K562 (cell line): ENCODE results near the gene HDAC1. TPM values are rescaled to one million over a fixed set of nuclear protein-coding genes. Genes with fewer than 3 reads are reported as not detected.

Source experiments
- BDP1 ChIP-seq: IDR thresholded peaks from 3 replicates; pipeline ENCODE4 v1.6.1; 2011; ENCODE audit not compliant: insufficient read length, insufficient read depth
- ESRRB ChIP-seq: fragments of 250-450 bp; sonication (Bioruptor Pico); IDR thresholded peaks from 2 replicates; pipeline ENCODE4 v1.5.0; 2020; ENCODE audit warnings: mild to moderate bottlenecking, moderate library complexity, borderline replicate concordance
- HIVEP1 ChIP-seq: fragments of 250-450 bp; sonication (Bioruptor Pico); IDR thresholded peaks from 2 replicates; pipeline ENCODE4 v1.4.0; 2020; ENCODE audit warnings: mild to moderate bottlenecking
- IRF2 ChIP-seq: sonication (generic); formaldehyde crosslinking; IDR thresholded peaks from 2 replicates; pipeline ENCODE4 v1.8.1; 2022; ENCODE audit warnings: mild to moderate bottlenecking, missing genetic modification reagents
- MEF2A ChIP-seq: IDR thresholded peaks from 2 replicates; pipeline ENCODE4 v1.6.1; 2011; ENCODE audit warnings: low read depth, mild to moderate bottlenecking, low read length, moderate library complexity; ENCODE audit not compliant: control insufficient read depth
- MIER1 ChIP-seq: fragments of 450-650 bp; IDR thresholded peaks from 2 replicates; pipeline ENCODE4 v1.6.1; 2016; ENCODE audit warnings: antibody characterized with exemption, mild to moderate bottlenecking, low read depth
- MXI1 ChIP-seq: IDR thresholded peaks from 2 replicates; pipeline ENCODE4 v1.6.1; 2011; ENCODE audit warnings: low read depth, mild to moderate bottlenecking, improper control_type of control experiment, low read length
- NFATC3 ChIP-seq: fragments of 450-650 bp; IDR thresholded peaks from 2 replicates; pipeline ENCODE4 v1.6.1; 2017; ENCODE audit warnings: mild to moderate bottlenecking
- NFYB ChIP-seq: IDR thresholded peaks from 2 replicates; pipeline ENCODE4 v1.6.1; 2011; ENCODE audit warnings: mild to moderate bottlenecking, moderate library complexity; ENCODE audit not compliant: insufficient read length; ENCODE audit errors: extremely low read depth
- OTX1 ChIP-seq: fragments of 450-650 bp; formaldehyde crosslinking; IDR thresholded peaks from 2 replicates; pipeline ENCODE4 v1.4.0; 2022; ENCODE audit warnings: mild to moderate bottlenecking
- PHTF2 ChIP-seq: fragments of 250-450 bp; sonication (Bioruptor Pico); IDR thresholded peaks from 2 replicates; pipeline ENCODE4 v1.5.0; 2021; ENCODE audit warnings: mild to moderate bottlenecking
- RBM15 ChIP-seq: fragments of 200-400 bp; formaldehyde crosslinking; IDR thresholded peaks from 2 replicates; pipeline ENCODE4 v1.6.1; 2018; ENCODE audit warnings: mild to moderate bottlenecking, low read length, moderate library complexity; ENCODE audit not compliant: insufficient read depth
- SMAD4 ChIP-seq: fragments of 250-450 bp; sonication (Bioruptor Pico); conservative IDR thresholded peaks from 2 replicates; pipeline ENCODE4 v1.8.0; 2021; ENCODE audit warnings: inconsistent platforms, mild to moderate bottlenecking, moderate library complexity
- SREBF1 ChIP-seq: fragments of 150-350 bp; IDR thresholded peaks from 2 replicates; pipeline ENCODE4 v1.6.1; 2014; ENCODE audit warnings: antibody characterized with exemption, low read depth, low read length, borderline replicate concordance
- TBL1XR1 ChIP-seq, 2 experiments: IDR thresholded peaks; 2 replicates each; pipeline ENCODE4 v1.6.1; 2012; ENCODE audit warnings: improper control_type of control experiment in 2 of 2, low read length in 2 of 2, mild to moderate bottlenecking in 1 of 2
- TRIM24 ChIP-seq, 2 experiments: fragments of 450-650 bp; IDR thresholded peaks; 2 replicates each; pipeline ENCODE4 v1.6.1; 2016
- ZBED1 ChIP-seq: IDR thresholded peaks from 2 replicates; pipeline ENCODE4 v1.6.1; 2014
- ZC3H8 ChIP-seq: fragments of 450-650 bp; IDR thresholded peaks from 2 replicates; pipeline ENCODE4 v1.6.1; 2017
- ZNF146 ChIP-seq: IDR thresholded peaks from one replicate; pipeline ENCODE4 v1.6.1; 2018; ENCODE audit warnings: missing compliant biosample characterization; ENCODE audit not compliant: unreplicated experiment
- ZNF253 ChIP-seq: fragments of 250-450 bp; sonication (Bioruptor Pico); conservative IDR thresholded peaks from 2 replicates; pipeline ENCODE4 v1.6.1; 2021; ENCODE audit warnings: mild to moderate bottlenecking
- polyA plus RNA-seq, 8 experiments: library from polyadenylated mRNA; depleted of rRNA in 4 of 8; stranded (reverse) in 5 of 8; unstranded in 3 of 8; fragments of >200 nt; fragmentation: Nextera tagmentation in 2 of 8; fragmentation: Illumina TruSeq in 1 of 8; extraction: Ambion mirVana in 2 of 8; extraction: Trizol in 1 of 8; gene quantifications; 2 replicates each; pipeline versions ENCODE4 v1.2.1 to v1.2.3, GENCODE V29; 2011 to 2014; ENCODE audit warnings: inconsistent platforms in 1 of 8, missing spikeins in 1 of 8
- total RNA-seq, 7 experiments: library from RNA; depleted of rRNA in 6 of 7; stranded (reverse); fragments of >200 nt in 6 of 7; fragmentation: Illumina TruSeq in 2 of 7; extraction: Trizol in 2 of 7; gene quantifications; 2 replicates each; pipeline versions ENCODE4 v1.2.1 to v1.2.3, GENCODE V29; 2011 to 2021; ENCODE audit warnings: low replicate concordance in 1 of 7
- TF ChIP-seq, protein P1 (sequence below): fragments of 450-650 bp; IDR thresholded peaks from 2 replicates; pipeline ENCODE4 v1.6.1; 2017; ENCODE audit warnings: antibody characterized with exemption
- TF ChIP-seq, protein P2 (sequence below), 2 experiments: IDR thresholded peaks; 2 replicates each; pipeline ENCODE4 v1.6.1; 2012; ENCODE audit warnings: improper control_type of control experiment in 2 of 2, low read depth in 2 of 2, low read length in 2 of 2, borderline replicate concordance in 1 of 2
- TF ChIP-seq, protein P3 (sequence below): fragments of 450-650 bp; IDR thresholded peaks from 2 replicates; pipeline ENCODE4 v1.7.0; 2016; ENCODE audit warnings: borderline replicate concordance

The HDAC1 gene
- total and polyA plus RNA-seq, 9 of the 15 experiments (the other 6 are each of a cell fraction or from before 2014, with no cell fraction given): 169 to 384 (median 193) TPM

DNA sequence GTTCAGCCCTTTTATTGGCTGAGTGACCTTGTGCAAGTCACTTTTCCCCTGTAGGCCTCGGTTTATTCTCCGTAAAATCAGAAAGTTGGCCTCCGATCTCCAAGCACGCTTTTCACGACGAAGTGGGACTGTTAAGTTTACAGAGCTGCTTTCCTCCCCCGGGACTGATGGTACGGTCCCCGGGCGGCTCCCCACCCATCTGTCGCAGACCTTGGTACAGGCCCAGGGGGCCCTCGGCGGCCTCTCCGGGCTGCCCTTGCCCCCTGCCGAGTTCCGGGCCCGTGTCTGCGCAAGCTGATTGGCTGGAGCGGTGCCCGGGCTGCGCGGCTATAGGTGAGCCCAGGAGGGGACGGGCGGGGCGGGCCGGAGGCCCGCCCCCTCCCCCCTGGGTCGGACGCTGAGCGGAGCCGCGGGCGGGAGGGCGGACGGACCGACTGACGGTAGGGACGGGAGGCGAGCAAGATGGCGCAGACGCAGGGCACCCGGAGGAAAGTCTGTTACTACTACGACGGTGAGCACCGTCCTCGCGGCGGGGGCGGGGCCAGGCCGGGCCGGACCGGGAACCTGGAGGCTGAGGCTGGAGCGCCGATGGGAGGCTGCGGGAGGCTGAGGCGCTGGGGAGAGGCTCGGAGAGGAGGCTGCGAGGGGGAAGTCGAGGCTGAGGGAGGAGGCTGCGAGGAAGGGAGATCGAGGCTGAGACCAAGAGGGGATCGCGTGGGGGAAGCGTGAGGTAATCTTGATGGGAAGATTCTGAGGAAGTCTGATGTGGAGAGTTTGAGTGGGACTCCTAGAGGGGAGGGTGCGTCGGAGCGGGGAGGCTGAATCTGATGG lies at the start of gene HDAC1 (continued):
- TF ChIP-seq MXI1: no peak
- TF ChIP-seq, protein P1, sequence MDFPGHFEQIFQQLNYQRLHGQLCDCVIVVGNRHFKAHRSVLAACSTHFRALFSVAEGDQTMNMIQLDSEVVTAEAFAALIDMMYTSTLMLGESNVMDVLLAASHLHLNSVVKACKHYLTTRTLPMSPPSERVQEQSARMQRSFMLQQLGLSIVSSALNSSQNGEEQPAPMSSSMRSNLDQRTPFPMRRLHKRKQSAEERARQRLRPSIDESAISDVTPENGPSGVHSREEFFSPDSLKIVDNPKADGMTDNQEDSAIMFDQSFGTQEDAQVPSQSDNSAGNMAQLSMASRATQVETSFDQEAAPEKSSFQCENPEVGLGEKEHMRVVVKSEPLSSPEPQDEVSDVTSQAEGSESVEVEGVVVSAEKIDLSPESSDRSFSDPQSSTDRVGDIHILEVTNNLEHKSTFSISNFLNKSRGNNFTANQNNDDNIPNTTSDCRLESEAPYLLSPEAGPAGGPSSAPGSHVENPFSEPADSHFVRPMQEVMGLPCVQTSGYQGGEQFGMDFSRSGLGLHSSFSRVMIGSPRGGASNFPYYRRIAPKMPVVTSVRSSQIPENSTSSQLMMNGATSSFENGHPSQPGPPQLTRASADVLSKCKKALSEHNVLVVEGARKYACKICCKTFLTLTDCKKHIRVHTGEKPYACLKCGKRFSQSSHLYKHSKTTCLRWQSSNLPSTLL: peak; percentile 78; the same call in 1 of the 2 replicates
- no peak for TF ChIP-seq ZNF146 (CRISPR knock-in tag)
- TF ChIP-seq MIER1: no peak
- TF ChIP-seq SMAD4: 0 out of 2 replicates have a peak, but pooled peaks have one; percentile 50
- no peak for TF ChIP-seq IRF2 (CRISPR knock-in tag)
- no peak for TF ChIP-seq ZBED1
- TF ChIP-seq MEF2A: no peak
- TF ChIP-seq SREBF1: peak; percentile 93
- TF ChIP-seq, protein P2, sequence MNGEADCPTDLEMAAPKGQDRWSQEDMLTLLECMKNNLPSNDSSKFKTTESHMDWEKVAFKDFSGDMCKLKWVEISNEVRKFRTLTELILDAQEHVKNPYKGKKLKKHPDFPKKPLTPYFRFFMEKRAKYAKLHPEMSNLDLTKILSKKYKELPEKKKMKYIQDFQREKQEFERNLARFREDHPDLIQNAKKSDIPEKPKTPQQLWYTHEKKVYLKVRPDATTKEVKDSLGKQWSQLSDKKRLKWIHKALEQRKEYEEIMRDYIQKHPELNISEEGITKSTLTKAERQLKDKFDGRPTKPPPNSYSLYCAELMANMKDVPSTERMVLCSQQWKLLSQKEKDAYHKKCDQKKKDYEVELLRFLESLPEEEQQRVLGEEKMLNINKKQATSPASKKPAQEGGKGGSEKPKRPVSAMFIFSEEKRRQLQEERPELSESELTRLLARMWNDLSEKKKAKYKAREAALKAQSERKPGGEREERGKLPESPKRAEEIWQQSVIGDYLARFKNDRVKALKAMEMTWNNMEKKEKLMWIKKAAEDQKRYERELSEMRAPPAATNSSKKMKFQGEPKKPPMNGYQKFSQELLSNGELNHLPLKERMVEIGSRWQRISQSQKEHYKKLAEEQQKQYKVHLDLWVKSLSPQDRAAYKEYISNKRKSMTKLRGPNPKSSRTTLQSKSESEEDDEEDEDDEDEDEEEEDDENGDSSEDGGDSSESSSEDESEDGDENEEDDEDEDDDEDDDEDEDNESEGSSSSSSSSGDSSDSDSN (IDR thresholded peaks at IDR 0.05; ENCODE audit: borderline replicate concordance in 1 of 2, low read depth in 2 of 2, low read length in 2 of 2): peak; percentile 60 to 88; a peak in 1 of 4 replicates
- no peak for TF ChIP-seq BDP1
- no peak; a peak in 1 of 4 replicates for TF ChIP-seq TBL1XR1 (IDR thresholded peaks at IDR 0.05; ENCODE audit: low read length in 2 of 2)
- TF ChIP-seq NFYB: peak; percentile 93
- TF ChIP-seq OTX1 (CRISPR knock-in tag): peak; percentile 92
- TF ChIP-seq TRIM24 (IDR thresholded peaks at IDR 0.05): peak in 1 of 2 experiments; percentile 84; a peak in 2 of 4 replicates
- TF ChIP-seq RBM15: no peak
- TF ChIP-seq ZNF253 (CRISPR knock-in tag): no peak
- no peak for TF ChIP-seq ZC3H8
- TF ChIP-seq PHTF2 (CRISPR knock-in tag): no peak
- TF ChIP-seq HIVEP1 (CRISPR knock-in tag): no peak; the same call in 1 of the 2 replicates
- 0 out of 2 replicates have a peak, but pooled peaks have one; percentile 46 for TF ChIP-seq ESRRB (CRISPR knock-in tag)
- TF ChIP-seq, protein P3, sequence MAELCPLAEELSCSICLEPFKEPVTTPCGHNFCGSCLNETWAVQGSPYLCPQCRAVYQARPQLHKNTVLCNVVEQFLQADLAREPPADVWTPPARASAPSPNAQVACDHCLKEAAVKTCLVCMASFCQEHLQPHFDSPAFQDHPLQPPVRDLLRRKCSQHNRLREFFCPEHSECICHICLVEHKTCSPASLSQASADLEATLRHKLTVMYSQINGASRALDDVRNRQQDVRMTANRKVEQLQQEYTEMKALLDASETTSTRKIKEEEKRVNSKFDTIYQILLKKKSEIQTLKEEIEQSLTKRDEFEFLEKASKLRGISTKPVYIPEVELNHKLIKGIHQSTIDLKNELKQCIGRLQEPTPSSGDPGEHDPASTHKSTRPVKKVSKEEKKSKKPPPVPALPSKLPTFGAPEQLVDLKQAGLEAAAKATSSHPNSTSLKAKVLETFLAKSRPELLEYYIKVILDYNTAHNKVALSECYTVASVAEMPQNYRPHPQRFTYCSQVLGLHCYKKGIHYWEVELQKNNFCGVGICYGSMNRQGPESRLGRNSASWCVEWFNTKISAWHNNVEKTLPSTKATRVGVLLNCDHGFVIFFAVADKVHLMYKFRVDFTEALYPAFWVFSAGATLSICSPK: peak; percentile 97; the same call in 1 of the 2 replicates
- TF ChIP-seq NFATC3: no peak
